MM.1S (cell line): ENCODE data around the gene HOXC13.
A peak's percentile ranks its signal among the peaks of the same experiment; 100 is the strongest.

Experiments
- DNase-seq: peaks from one replicate; pipeline ENCODE4 v3.0.0-alpha.2; 2015
- H2AFZ ChIP-seq: fragments of 300-600 bp; sonication (generic); 2 replicates; pipeline ENCODE4 v1.6.0; 2016; ENCODE audit warnings: antibody characterized with exemption, low read length
- H3F3A ChIP-seq: fragments of 300-600 bp; sonication (generic); 2 replicates; pipeline ENCODE4 v1.6.1; 2016; ENCODE audit warnings: mild to moderate bottlenecking, antibody characterized with exemption, low read length, moderate library complexity, mixed read lengths; ENCODE audit not compliant: insufficient read depth
- H3K27ac ChIP-seq: fragments of 300-600 bp; sonication (generic); 2 replicates; pipeline ENCODE4 v1.5.1; 2016; ENCODE audit warnings: mild to moderate bottlenecking, low read length
- H3K27me3 ChIP-seq: fragments of 300-600 bp; sonication (generic); replicated peaks from 2 replicates; pipeline ENCODE4 v1.6.0; 2016; ENCODE audit warnings: low read length; ENCODE audit not compliant: insufficient read depth
- H3K36me3 ChIP-seq: fragments of 300-600 bp; sonication (generic); replicated peaks from 2 replicates; pipeline ENCODE4 v1.6.1; 2016; ENCODE audit warnings: mild to moderate bottlenecking, low read length, mixed read lengths; ENCODE audit not compliant: insufficient read depth
- H3K4me1 ChIP-seq: fragments of 300-600 bp; sonication (generic); 2 replicates; pipeline ENCODE4 v1.6.1; 2016; ENCODE audit warnings: low read length, mixed read lengths
- H3K4me2 ChIP-seq: fragments of 300-600 bp; sonication (generic); 2 replicates; pipeline ENCODE4 v1.6.0; 2016; ENCODE audit warnings: low read depth, low read length
- H3K4me3 ChIP-seq: fragments of 300-600 bp; sonication (generic); 2 replicates; pipeline ENCODE4 v1.5.1; 2016; ENCODE audit warnings: low read length, mixed read lengths
- H3K79me2 ChIP-seq: fragments of 300-600 bp; sonication (generic); 2 replicates; pipeline ENCODE4 v1.6.1; 2016; ENCODE audit warnings: mixed run types, low read length, mixed read lengths
- H3K9ac ChIP-seq: fragments of 300-600 bp; sonication (generic); 2 replicates; pipeline ENCODE4 v1.6.1; 2016; ENCODE audit warnings: low read length, mixed read lengths
- H3K9me2 ChIP-seq: fragments of 300-600 bp; sonication (generic); replicated peaks from 2 replicates; pipeline ENCODE4 v1.6.1; 2016; ENCODE audit warnings: mild to moderate bottlenecking, low read length, mixed read lengths; ENCODE audit not compliant: insufficient read depth
- H3K9me3 ChIP-seq: fragments of 300-600 bp; sonication (generic); replicated peaks from 2 replicates; pipeline ENCODE4 v1.6.1; 2016; ENCODE audit warnings: mild to moderate bottlenecking, low read length, mixed read lengths; ENCODE audit not compliant: insufficient read depth
- H4K20me1 ChIP-seq: fragments of 300-600 bp; sonication (generic); 2 replicates; pipeline ENCODE4 v1.6.1; 2016; ENCODE audit warnings: mild to moderate bottlenecking, low read length, moderate library complexity, mixed read lengths; ENCODE audit not compliant: insufficient read depth
- EZH2 ChIP-seq: fragments of 300-600 bp; sonication (generic); optimal IDR thresholded peaks from 2 replicates; pipeline ENCODE3; 2017; ENCODE audit warnings: low read depth, mild to moderate bottlenecking, antibody characterized with exemption, low read length, mixed read lengths
- EZH2phosphoT487 ChIP-seq: fragments of 300-600 bp; sonication (generic); IDR thresholded peaks from 2 replicates; pipeline ENCODE4 v1.6.1; 2018; ENCODE audit warnings: antibody characterized with exemption, low read length
- TF ChIP-seq, protein P1 (sequence below): fragments of 300-600 bp; sonication (generic); IDR thresholded peaks from 2 replicates; pipeline ENCODE4 v1.5.1; 2016; ENCODE audit warnings: antibody characterized with exemption, low read length, mixed read lengths

The HOXC13 gene

DNA sequence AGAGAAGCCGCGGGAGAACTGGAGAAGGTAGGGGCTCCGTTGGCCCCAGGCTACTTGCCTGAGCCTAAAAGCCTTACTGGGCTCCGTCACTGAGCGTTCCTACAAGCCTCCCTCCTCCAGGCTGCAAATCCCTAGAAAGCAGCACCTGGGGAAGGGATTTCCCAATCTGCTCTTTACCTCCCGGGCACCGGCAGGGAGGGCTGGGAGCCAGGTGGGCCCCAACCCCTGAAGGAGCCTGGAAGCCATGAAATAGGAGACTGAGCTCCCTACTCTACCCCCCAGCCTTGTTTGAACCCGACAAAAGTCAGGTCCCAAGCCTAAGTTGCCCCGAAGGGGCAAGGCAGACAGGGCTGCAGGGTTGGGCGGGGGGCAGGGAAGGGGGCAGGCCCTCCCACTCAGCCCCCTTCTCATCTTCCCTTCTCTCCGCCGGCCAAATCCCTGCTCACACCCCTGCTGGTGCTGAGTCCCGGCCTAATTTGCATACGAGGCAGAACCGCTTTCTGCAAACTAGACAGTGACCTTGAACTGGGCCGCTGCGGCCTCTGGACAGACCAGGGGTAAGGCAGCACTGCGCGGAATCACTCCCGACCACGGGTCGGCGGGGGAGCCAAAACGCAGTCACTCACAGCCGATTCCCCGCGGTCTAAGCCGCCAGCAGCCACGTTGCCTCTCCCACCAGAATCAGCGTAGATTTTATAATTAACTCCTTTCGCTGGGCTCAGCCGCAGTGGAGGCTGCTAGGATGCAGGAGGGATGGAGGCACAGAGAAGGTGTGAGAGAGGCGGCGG is 12.4 kb downstream of the HOXC13 start:
- no peaks in the 10 kb centered on the region for H4K20me1 ChIP-seq
- no peaks in the 10 kb centered on the region for H3K79me2 ChIP-seq
- H3K27ac ChIP-seq: no peak overlapping the region
- no peaks in the 10 kb centered on the region for H3K9me2 ChIP-seq
- H2AFZ ChIP-seq: no peak overlapping the region
- no peaks in the 10 kb centered on the region for H3K4me1 ChIP-seq
- no peaks in the 10 kb centered on the region for H3K9me3 ChIP-seq
- no peak overlapping the region for H3K4me2 ChIP-seq
- DNase-seq: no peak
- no peak for TF ChIP-seq EZH2phosphoT487
- H3F3A ChIP-seq: no peaks in the 10 kb centered on the region
- no peak overlapping the region for H3K4me3 ChIP-seq
- no peak overlapping the region for H3K9ac ChIP-seq
- H3K36me3 ChIP-seq: no peaks in the 10 kb centered on the region
- peaks cover 99% of the 10 kb centered on the region for H3K27me3 ChIP-seq

DNA sequence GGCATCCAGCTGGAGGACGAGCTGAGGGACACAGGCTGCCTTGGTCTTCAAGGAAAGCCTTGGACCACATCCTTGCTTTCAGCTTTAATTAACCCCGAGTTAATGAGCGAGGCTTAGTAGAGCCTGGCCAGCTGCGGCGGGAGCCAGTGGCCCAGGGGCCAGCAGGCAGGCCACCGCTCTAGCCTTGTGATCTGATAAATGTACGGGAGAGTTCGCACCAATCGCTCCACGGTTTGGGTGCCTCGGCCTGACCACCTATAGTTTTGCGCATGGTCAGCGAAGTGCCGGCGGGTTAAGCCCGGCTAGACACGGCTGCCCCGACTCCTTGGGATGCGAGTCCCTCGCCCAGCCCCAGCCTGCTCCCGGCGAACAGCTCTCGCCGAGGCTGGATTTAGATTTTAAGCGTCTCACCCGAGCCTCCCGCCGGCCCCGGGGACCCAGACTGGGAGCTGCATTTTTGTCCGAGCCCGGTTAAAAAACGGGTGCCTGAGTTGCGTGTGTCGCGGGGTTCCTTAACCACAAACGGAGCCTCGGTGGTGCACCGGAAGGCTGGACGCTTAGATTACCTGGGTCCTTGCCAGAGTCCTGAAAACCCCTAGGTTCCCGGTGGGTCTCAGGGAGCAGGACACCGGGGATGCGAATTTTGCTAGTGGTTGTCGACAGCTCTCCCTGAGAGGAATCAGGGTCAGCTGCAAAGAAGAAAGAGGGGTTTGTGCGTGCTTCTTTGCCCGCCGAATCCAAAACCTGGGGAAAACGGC is 13.1 kb downstream of the HOXC13 start:
- TF ChIP-seq, protein P1, sequence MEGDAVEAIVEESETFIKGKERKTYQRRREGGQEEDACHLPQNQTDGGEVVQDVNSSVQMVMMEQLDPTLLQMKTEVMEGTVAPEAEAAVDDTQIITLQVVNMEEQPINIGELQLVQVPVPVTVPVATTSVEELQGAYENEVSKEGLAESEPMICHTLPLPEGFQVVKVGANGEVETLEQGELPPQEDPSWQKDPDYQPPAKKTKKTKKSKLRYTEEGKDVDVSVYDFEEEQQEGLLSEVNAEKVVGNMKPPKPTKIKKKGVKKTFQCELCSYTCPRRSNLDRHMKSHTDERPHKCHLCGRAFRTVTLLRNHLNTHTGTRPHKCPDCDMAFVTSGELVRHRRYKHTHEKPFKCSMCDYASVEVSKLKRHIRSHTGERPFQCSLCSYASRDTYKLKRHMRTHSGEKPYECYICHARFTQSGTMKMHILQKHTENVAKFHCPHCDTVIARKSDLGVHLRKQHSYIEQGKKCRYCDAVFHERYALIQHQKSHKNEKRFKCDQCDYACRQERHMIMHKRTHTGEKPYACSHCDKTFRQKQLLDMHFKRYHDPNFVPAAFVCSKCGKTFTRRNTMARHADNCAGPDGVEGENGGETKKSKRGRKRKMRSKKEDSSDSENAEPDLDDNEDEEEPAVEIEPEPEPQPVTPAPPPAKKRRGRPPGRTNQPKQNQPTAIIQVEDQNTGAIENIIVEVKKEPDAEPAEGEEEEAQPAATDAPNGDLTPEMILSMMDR: no peak
- TF ChIP-seq EZH2phosphoT487: 0 out of 2 replicates have a peak, but pooled peaks have one; percentile 79
- H3K4me2 ChIP-seq: no peak overlapping the region
- H3K36me3 ChIP-seq: no peaks in the 10 kb centered on the region
- H3K27ac ChIP-seq: no peak overlapping the region
- no peaks in the 10 kb centered on the region for H4K20me1 ChIP-seq
- no peaks in the 10 kb centered on the region for H3F3A ChIP-seq
- H3K4me1 ChIP-seq: 0 out of 2 replicates have a peak, but pooled peaks cover 1% of the 10 kb centered on the region
- no peak overlapping the region for H3K4me3 ChIP-seq
- no peak overlapping the region for H2AFZ ChIP-seq
- H3K9me2 ChIP-seq: no peaks in the 10 kb centered on the region
- peaks cover 99% of the 10 kb centered on the region for H3K27me3 ChIP-seq
- H3K9me3 ChIP-seq: no peaks in the 10 kb centered on the region
- H3K79me2 ChIP-seq: no peaks in the 10 kb centered on the region
- no peak overlapping the region for H3K9ac ChIP-seq
- no peak for DNase-seq

DNA sequence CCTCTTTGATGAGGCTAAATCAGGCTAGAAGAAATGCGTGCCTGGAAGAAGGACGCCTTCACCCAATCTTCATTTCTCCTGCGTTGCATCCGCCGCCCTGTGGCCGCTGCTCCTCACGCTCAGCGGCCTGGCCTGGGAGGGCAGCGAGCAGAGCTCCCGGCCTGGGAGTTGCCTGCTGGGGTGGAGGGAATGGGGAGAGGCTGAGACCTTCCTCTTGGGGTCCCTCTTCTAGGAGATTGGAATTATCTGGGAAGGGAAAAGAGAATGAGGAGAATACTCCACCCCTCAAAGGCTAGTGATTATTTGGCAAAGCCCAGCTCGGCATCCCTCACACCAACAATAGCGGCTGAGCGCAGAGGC is 13.7 kb downstream of the HOXC13 start:
- DNase-seq: no peak
- Histone ChIP-seq H3K27ac (no peak overlapping the region), H3K79me2 (no peaks in the 10 kb centered on the region), H3K27me3 (peaks cover 99% of the 10 kb centered on the region), H3K36me3 (no peaks in the 10 kb centered on the region), H3F3A (no peaks in the 10 kb centered on the region), H3K9ac (no peak overlapping the region), H2AFZ (no peak overlapping the region), H3K4me1 (0 out of 2 replicates have a peak, but pooled peaks cover 5% of the 10 kb centered on the region), H3K4me3 (no peak overlapping the region), H4K20me1 (no peaks in the 10 kb centered on the region), H3K9me2 (no peaks in the 10 kb centered on the region), H3K9me3 (no peaks in the 10 kb centered on the region), H3K4me2 (no peak overlapping the region)
- TF ChIP-seq EZH2phosphoT487: no peak
- no peak for TF ChIP-seq EZH2
- TF ChIP-seq, protein P1: no peak
